Hematopoietic multipotent progenitor cell treated with erythropoietin and hydrocortisone succinate and interleukin-3 and kit ligand, for 6 days (in vitro differentiated cells): ENCODE results near the gene SPATA45.
A peak's percentile ranks its signal among the peaks of the same experiment; 100 is the strongest.

Experiments
- DNase-seq: peaks from one replicate; pipeline ENCODE4 v3.0.0-alpha.2; 2015

Gene SPATA45

DNA sequence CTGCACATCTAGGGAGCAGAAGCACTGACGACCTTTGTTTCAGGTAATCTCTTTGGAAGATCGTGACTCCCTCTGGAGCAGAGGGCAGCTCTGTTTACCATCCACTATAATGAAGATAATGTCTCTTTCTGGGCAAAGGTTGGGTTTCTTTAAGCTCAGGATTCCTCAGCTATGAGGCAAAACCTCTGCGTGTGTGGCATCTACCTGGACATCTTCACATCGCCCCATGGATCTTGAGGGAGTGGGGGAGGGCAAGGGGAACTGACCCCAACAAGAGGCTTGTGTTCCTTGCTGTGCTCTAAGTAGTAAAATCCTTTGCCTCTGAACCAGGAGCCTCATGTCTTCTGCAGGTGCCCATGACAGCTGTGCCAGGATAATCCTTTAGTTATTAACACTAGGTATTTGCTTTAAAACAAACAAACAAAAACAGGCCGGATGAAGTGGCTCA, 19.6 kb downstream of the SPATA45 start:
- no peak for DNase-seq

DNA sequence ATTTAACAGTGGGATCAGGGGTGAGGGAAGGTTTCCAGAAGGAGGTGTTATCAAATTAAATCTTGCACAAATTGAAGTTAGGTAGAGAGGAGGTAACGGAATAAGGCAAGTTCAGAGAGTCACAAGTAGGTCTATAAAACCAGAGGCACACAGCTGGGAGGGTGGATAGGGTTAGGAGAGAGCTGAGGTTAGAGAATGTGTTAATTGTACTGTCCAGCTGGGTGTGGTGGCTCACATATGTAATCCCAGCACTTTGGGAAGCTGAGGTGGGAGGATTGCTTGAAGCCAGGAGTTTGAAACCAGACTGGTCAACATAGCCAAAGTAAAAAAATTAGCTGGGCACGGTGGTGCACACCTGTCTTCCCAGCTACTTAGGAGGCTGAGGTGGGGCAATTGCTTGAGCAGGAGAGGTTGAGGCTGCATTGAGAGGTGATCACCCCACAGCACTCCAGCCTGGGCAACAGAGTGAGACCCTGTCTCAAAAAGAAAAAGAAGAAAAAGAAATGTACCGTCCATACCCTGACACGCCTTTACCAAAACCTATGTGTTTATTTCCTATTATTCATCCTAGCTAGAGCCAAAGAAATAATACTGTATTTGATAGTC, 20.2 kb downstream of the SPATA45 start:
- DNase-seq: no peak

DNA sequence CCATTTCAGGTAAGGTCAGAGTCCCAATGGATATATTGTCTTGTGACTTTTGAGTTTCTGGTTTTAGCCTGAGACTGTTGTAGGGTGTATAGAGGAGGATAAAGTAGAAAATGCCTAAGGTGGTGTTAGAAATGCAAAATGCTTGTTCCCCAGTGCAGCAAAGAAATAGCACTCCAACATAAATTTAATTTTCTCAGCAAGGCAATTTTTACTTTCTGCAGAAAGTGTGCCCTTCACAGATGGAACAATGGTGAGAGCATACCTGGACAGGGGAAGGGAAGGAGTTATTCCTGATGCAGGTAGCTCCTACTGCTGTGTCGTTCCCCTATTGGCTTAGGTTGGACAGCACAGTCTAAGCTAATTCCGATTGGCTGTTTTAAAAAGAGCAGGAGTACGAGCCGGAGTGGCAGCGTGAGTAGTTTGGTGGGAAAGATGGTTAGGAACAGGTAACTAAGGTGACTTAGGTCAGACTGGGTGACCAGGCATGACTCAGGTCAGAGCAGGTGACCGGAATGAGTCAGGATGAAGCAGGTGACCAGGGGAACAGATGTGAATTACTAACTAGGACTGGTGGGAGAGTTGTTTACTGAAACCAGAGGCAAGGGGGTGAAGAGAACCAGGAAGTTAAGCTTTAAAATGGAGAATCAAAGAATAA, 21.5 kb downstream of the SPATA45 start:
- no peak for DNase-seq

DNA sequence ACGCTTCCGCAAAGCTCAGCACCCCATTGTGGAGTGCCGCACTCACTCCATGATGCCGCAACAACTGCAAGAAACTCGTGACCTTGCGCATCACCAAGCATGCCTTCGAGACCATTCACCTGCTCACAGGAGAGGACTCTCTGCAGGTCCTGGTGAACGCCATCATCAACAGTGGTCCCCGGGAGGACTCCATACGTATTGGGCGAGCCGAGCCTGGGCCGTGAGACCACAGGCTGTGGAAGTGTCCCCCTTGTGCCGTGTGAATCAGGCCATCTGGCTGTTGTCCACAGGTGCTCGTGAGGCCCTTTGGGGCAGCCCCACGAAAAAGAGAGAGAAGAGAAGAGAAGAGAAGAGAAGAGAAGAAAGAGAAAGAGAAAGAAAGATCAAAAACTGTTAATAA, 23.2 kb downstream of the SPATA45 start:
- DNase-seq: no peak

DNA sequence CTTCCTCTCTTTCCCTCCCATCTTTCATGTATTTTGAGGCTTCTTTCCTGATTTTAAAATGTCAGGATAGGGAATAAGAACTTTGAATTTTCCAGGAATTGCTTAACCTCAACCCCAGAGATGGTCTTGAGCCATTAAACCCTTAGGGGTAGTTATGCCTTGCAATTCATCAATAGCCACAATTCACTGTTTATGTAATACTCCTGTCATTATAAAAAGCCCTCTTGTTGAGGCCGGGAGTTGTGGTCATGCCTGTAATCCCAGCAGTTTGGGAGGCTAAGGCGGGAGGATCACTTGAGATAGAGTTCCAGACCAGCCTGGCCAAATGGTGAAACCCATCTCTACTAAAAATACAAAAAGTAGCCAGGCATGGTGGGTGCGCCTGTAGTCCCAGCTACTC, 24.5 kb downstream of the SPATA45 start:
- DNase-seq: no peak

DNA sequence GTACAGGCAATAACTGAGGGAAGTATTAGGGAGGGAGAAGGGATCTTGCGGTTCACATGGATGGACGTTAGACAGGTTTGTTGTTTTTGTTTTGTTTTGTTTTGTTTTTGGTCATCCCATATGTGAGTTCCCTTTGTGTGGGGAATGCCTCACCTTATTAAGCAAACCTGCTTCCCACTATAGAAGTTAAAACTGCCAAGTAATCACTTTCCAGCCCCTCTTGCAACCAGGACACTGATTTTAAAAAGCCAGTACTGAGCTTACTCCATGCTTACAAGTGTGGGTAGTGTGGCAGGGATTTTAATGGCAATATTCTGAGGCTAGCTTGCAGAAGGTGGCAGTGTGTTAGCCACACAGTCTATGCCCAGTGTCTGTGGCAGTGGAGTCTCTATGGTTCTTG, 26.5 kb downstream of the SPATA45 start:
- DNase-seq: no peak

DNA sequence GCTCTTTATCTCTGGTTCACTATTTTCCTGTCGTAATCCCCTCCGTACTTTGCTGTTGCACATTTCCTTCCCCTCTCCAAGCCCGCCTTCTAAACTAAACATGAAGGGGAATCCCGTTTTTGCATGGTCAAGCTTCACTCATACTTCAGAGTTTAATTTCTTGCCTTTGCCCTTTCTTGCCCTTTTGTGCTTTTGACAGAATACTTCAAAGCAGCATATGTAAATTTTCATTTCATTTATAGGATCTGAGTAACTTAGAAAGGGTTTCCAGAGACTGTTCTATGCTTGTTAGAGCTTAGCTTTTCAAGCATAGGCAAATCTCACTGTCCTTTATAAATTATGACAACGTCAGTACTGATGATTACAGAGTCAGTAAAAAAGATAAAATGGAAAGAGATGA, 27.7 kb downstream of the SPATA45 start:
- DNase-seq: peak; percentile 32

DNA sequence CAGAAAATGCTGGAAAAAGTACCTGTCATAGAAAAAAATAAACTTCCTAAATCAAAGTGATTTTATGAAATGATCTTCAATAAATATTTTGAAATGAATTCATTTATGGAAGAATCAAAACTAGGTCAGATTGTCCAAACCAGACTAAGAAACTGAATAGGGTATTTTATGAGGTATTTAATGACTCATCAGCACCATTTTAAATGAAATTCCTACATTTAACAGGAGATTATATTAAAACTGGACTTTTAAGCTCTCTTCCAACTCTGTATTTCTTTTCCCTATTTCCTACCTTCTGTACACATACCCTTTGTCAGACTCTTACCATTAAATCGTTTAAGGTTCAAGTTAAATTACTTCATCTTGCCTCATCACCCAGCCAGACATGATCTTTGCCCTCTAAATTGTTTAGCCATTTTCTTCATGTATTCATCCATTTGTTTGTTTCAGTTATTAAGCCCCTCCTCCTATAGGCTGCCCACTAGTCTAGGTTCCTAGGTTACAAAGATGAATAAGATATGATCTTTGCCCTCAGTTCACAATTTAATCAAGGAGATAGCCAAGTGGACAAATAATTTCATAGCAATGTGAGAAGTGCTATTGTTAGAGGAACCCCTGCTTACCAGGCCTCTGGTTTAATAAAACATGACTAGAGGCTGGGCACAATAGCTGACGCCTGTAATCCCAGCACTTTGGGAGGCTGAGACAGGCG, 30.7 kb downstream of the SPATA45 start:
- DNase-seq: no peak

DNA sequence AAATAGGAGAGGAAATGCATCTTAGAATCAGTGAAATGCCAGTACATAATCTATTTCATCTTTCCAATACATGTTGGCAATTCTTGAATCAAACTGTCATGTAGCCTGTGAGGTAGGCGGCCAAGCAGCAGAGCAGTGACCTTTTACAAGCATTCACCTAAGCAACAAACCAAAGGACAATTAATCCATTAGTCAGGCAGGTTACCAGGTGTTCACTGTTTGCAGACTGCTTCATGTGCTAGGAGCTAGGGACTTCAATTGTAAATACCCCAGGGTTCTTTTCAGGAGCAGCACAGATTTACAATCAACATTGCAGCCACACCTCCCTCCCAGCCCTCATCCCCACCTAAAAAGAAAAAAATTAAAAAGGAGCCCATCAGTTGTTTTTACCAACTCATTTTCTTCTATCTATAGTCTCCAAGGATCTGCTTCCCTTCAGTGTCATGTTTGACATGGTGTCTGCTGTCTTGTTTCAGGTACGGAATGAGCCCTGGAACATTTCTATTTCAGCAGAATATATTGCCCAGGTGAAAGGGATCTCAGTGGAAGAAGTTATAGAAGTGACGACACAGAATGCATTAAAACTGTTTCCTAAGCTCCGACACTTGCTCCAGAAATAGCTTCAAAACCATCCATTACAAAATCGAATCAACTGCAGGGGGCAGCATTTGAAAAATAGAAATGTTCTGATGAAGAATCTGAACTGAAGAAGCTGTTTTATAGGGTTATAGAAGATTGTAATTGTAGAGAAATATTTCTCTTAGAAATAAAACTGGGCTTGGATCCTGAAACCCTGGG, 32.7 kb downstream of the SPATA45 start:
- DNase-seq: peak; percentile 46

DNA sequence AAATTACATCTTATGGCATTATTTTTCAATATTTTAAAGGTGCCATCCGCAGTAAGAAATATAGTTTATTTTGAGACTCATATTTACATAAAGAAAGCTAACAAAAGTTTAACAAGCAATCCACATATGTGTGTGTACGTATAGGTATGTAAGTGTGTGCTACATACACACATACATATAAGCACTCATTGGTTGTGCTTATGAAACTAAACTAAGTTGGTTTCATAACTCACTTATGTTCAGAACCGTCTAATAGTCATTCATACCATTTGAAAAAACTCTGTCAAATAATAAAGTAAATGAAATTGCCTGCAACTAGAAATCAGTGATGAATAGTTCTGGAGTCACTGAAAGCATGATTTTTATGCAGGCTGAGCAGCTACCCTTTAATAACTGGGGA, 41.7 kb downstream of the SPATA45 start:
- no peak for DNase-seq

DNA sequence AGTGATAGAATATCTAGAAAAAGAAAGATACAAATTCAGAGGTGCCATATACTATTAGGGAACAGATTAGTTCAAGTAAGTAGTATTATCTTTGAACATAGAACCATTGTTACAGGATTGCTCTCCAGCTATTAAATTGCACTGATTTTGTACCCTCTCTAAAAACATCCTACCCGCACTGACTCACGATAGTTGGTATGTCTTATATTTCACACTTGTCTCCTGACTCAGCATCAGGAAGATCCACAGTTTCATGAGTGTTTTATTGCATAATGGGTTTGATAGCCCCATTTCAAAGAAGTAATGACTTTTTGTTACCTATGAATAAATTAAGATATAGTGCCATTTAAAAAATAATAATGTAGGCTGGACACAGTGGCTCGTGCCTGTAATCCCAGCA, 49.8 kb downstream of the SPATA45 start:
- no peak for DNase-seq

DNA sequence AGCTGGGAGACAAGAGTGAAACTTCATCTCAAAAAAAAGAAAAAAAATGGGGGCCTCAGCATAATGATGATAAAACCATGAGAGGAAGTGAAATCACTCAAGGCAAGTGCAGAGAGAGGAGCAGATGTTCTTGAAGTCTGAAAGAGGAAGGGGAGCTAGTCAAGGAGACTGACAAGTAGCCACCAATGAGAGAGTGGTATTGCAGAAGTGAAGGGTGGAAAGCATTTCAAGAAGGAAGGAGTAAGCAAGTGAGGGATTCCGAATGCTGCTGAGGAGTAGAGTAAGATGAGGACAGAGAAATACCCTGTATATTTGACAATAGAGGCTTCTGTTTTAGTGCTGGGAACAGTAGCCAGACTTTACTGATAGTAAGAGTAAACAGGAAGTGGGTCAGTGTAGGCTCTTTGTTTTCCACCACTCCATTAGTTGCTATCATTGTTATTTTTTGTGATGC, 52.9 kb downstream of the SPATA45 start:
- DNase-seq: peak; percentile 59

DNA sequence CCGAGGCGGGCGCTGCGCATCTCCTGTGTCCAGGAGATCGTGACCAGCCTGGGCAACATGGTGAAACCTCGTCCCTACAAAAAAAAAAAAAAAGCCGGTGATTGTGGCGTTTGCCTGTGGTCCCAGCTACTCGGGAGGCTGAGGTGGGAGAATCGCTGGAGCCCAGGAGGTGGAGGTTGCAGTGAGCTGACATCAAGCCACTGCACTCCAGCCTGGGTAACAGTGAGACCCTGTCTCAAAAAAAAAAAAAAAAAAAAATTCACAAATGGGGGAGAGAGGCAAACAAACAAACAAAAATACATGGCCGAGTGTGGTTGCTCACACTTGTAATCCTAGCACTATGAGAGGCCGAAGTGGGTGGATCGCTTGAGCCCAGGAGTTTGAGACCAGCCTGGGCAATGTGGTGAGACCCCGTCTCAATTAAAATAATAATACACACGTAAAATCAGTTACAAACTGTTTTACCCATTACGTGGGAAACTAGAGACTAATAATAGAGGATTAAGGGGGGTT, 55.0 kb downstream of the SPATA45 start:
- no peak for DNase-seq

DNA sequence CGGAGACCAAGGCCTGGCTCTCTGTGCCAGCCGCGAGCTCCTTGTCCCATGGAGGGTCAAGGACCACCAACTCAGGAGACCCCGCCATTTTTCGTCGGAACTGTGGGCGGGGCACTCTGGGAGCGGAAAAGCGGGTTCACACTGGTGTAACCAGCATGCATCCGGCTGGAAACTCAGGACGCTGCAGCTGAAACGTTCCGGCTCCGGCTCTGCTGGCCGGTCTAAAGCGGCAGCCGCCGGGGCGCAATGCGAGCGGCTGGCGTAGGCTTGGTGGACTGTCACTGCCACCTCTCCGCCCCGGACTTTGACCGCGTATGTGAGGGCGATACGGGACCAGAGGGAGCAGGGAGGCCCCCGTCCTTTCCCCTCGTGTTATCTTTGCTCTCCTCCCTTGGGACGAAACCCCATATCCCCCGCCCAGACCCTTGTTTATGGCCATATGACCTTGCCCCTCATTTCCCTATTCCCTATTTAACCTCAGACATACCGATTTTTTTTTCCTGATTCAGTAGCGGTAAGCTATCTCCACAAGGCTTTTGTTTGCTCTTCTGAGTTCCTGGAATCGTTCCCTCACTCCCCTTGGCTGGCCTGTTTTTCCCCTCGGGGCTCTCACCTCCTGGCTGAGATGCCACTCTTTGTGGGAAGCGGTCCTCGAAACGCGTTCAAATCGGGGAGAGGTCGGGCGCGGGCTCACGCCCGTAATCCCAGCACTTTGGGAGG, 55.6 kb downstream of the SPATA45 start, which contains the start of the genes NSL1 and TATDN3:
NSL1 (minus strand) TSS at position 102 of the 720 bp plus-strand sequence; CDS start at position 88, 14 bp downstream.
TATDN3 (plus strand) TSS at position 219 of the 720 bp plus-strand sequence; CDS start at position 247, 28 bp downstream.
- peak; percentile 91 for DNase-seq

DNA sequence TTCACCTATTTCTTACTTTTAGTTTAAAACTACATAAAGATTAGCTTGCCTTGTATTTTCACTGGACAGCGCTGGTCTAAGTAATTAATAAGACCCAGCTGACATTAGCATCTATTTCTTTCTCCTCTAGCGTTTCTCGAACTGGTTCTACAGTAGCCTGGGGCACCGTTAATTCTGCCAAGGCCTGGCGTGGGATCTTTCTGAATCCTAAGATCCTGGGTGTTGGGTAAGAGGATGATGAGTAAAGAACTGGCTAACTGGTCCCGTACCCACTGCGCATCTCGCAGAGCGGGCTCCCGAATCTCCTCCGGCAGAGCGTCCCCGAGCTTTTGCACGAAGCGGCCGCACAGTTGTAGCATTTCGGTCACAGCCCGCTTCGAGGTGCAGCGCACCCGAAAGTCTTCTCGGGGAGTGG, 56.2 kb downstream of the SPATA45 start:
- no peak for DNase-seq

DNA sequence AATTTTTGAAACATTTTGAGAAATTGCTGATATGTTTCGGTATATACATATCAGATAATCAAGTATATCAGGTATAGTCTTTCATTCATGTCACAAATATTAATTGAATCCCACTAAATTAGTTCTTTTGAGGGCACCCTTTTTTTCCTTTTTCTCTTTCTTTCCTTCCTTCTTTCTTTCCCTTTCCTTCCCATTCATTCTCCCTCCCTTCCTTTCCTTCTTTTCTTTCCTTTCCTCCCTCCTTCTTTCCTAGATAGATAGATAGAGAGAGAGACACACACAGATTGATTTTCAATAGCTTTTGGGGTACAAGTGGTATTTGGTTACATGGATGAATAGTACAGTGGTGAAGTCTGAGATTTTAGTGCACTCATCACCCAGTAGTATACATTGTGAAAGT, 61.6 kb downstream of the SPATA45 start:
- no peak for DNase-seq

DNA sequence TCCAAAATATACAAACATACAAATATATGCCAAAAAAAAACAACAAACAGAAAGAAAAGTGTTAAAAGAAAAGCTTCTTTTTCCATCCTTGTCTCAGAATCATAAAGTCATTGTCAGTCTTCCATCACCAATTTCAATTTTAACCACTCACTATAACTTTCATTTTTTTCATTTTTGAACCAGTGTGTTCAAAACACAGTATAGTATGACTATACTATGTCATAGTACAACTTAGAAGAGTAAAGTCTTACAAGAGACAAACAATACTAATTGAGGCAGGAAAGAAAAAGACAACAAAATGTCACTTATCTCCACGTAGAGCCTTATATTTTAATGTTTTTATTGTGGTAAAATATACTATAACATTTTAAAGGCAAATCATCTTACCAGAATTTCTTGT, 63.5 kb downstream of the SPATA45 start:
- no peak for DNase-seq

DNA sequence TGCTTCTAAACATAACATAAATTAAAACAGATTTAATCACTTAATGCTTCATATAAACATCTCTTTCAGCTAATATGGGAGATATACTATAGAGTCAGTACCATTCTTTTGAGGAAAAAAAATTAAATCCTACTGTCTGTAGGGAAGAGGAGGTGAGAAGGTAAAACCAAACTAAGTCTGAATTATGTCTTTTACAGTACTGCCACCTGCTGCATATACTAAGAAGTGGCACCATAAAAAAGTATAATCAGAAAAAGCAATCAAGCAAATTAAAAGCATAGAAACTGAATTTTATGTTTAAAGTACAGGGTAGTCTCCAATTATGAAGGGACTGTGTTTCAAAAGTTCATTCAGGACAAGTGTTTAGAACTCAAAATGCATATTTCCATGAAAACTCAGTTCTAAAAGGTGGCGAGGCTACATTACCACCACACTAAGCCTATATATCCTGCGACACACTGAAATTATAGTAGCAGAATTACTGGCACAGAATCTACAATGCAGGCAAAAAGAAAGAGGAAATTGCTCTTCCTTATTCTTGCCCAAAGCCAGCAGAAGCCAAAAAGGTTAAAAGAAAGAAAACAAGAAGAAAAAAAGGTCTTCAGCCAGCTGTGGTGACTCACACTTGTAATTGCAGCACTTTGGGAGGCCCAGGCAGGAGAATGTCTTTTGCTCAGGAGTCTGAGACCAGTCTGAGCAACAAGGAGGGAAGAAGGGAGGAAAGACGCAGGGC, 64.9 kb downstream of the SPATA45 start:
- DNase-seq: peak; percentile 68

DNA sequence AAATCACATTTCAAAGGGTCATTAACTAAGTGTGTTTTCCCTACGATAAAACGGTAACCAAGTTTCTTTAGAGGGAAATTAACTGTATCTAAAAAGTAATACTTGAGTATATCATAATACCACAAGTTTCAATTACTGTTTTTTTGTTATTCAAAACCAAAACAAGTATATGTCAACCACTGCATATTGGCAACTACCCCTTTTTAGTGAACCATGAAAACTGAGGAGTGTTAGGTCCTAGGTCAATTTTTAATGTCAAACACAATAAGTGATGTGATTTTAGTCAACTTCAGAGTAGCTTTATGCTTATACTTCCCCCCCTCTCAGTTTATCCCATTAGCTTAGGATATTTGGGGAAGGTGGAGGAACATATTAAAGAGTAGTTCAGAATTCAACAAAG, 66.2 kb downstream of the SPATA45 start:
- no peak for DNase-seq

DNA sequence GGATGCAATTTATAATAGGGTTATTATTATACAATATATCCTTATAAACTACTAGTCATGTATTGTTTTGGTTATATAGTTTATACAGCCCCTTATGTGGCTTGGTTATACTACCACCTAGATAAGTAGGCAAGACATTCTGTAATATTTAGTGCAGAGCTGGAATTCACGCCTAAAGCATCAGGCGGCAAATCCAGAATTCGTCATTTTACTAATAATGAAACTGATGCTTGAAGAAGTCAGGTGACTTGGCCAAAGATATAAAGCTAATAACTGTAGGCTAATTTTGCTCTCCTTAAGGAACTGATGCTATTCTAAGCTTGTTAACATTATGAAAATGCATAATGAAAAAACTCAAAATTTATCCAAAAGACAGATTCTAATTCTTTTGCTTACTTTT, 66.7 kb downstream of the SPATA45 start:
- DNase-seq: no peak
